ENCODE data around the gene PATZ1. TPM values are rescaled to one million over a fixed set of nuclear protein-coding genes. Genes with fewer than 3 reads are reported as not detected.

The PATZ1 gene
- total RNA-seq (2022; extraction: Qiagen RNA extraction): 16.4 to 22.6 TPM (median 21.1 TPM) in 5 replicates

GRCh38 chr22:31346255-31346732 is at the start of gene PATZ1:
Gene PATZ1, minus strand, starts transcription at chr22:31346346. Its CDS starts 744 bp downstream, at chr22:31345602.

GRCh38 chr22:31292236-31292989 is 53.7 kb downstream of the PATZ1 start, which contains the start of gene PIK3IP1:
Gene PIK3IP1, minus strand, starts transcription at chr22:31292488. Its CDS starts 144 bp downstream, at chr22:31292344.

Other genes with a start within 250 kb of the PATZ1 start
- 56.8 to 79.9 TPM (median 72.3 TPM) in 5 replicates for gene SELENOM, start 238.8 kb downstream of the PATZ1 start, total RNA-seq (2022; extraction: Qiagen RNA extraction)
- 0.50 to 0.78 TPM (median 0.72 TPM) in 5 replicates for gene INPP5J, start 223.4 kb downstream of the PATZ1 start, total RNA-seq (2022; extraction: Qiagen RNA extraction)
- gene PLA2G3, start 205.8 kb downstream of the PATZ1 start, total RNA-seq (2022; extraction: Qiagen RNA extraction): not detected in 5 replicates
- gene RNF185, start 186.2 kb downstream of the PATZ1 start, total RNA-seq (2022; extraction: Qiagen RNA extraction): 22.4 to 25.0 TPM (median 22.7 TPM) in 5 replicates
- gene LIMK2, start 134.0 kb downstream of the PATZ1 start, total RNA-seq (2022; extraction: Qiagen RNA extraction): 6.5 to 9.1 TPM (median 8.6 TPM) in 5 replicates
- gene PIK3IP1, start 53.9 kb downstream of the PATZ1 start, total RNA-seq (2022; extraction: Qiagen RNA extraction): 1.0 to 1.5 TPM (median 1.3 TPM) in 5 replicates
- gene DRG1, start 53.3 kb upstream of the PATZ1 start, total RNA-seq (2022; extraction: Qiagen RNA extraction): 55.0 to 92.0 TPM (median 57.4 TPM) in 5 replicates
- gene EIF4ENIF1, start 143.5 kb upstream of the PATZ1 start, total RNA-seq (2022; extraction: Qiagen RNA extraction): 12.1 to 14.6 TPM (median 14.0 TPM) in 5 replicates
- 8.2 to 15.1 TPM (median 10.9 TPM) in 5 replicates for gene SFI1, start 150.2 kb upstream of the PATZ1 start, total RNA-seq (2022; extraction: Qiagen RNA extraction)